ENCODE data around the gene C1GALT1.
"Not testable (repeated sequence)": the region's sequence is repeated elsewhere in the genome, so short reads cannot be mapped to it uniquely, and the experiment has no call there.

DNA sequence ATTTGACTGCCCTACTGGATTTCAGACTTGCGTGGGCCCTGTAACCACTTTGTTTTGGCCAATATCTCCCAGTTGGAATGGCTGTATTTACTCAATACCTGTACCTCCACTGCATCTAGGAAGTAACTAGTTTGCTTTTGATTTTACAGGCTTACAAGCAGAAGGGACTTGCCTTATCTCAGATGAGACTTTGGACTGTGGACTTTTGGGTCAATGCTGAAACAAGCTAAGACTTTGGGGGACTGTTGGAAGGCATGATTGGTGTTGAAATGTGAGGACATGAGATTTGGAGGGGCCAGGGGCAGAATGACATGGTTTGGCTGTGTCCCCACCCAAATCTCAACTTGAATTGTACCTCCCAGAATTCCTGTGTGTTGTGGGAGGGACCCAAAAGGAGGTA is 28.0 kb upstream of the C1GALT1 start:
- TF ChIP-seq, protein P1, sequence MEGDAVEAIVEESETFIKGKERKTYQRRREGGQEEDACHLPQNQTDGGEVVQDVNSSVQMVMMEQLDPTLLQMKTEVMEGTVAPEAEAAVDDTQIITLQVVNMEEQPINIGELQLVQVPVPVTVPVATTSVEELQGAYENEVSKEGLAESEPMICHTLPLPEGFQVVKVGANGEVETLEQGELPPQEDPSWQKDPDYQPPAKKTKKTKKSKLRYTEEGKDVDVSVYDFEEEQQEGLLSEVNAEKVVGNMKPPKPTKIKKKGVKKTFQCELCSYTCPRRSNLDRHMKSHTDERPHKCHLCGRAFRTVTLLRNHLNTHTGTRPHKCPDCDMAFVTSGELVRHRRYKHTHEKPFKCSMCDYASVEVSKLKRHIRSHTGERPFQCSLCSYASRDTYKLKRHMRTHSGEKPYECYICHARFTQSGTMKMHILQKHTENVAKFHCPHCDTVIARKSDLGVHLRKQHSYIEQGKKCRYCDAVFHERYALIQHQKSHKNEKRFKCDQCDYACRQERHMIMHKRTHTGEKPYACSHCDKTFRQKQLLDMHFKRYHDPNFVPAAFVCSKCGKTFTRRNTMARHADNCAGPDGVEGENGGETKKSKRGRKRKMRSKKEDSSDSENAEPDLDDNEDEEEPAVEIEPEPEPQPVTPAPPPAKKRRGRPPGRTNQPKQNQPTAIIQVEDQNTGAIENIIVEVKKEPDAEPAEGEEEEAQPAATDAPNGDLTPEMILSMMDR (IDR thresholded peaks at IDR 0.05; ENCODE audit: low read length), result not testable (repeated sequence)
- not testable (repeated sequence) for TF ChIP-seq EZH2 (optimal IDR thresholded peaks at IDR 0.05; ENCODE audit: low read depth, low read length)
